H9 (cell line): ENCODE data around the gene MAPK8IP3. TPM values are rescaled to one million over a fixed set of nuclear protein-coding genes. Genes with fewer than 3 reads are reported as not detected.

Source experiments
- DNase-seq: peaks from one replicate; pipeline ENCODE4 v3.0.0-alpha.2; 2017
- H2AFZ ChIP-seq: one replicate; pipeline ENCODE4 v1.6.1; 2013; ENCODE audit warnings: mild to moderate bottlenecking, low read length, control low read depth, moderate library complexity
- H2AK5ac ChIP-seq: 2 replicates; pipeline ENCODE4 v1.6.1; 2013; ENCODE audit warnings: low read length, control low read depth, mixed read lengths; ENCODE audit not compliant: insufficient read length
- H2BK120ac ChIP-seq: one replicate; pipeline ENCODE4 v1.6.1; 2013; ENCODE audit warnings: low read depth, mild to moderate bottlenecking, low read length, control low read depth, inconsistent platforms; ENCODE audit not compliant: poor library complexity, severe bottlenecking
- H2BK12ac ChIP-seq: 2 replicates; pipeline ENCODE4 v1.6.1; 2013; ENCODE audit warnings: low read length, control low read depth, mixed read lengths, low read depth; ENCODE audit not compliant: insufficient read length
- H2BK15ac ChIP-seq: 2 replicates; pipeline ENCODE4 v1.6.1; 2013; ENCODE audit warnings: low read depth, low read length, control low read depth
- H2BK20ac ChIP-seq: one replicate; pipeline ENCODE4 v1.6.1; 2013; ENCODE audit warnings: low read depth, mild to moderate bottlenecking, low read length, control low read depth, inconsistent platforms; ENCODE audit not compliant: poor library complexity, severe bottlenecking
- H2BK5ac ChIP-seq: 2 replicates; pipeline ENCODE4 v1.6.1; 2013; ENCODE audit warnings: low read length, control low read depth, mixed read lengths; ENCODE audit not compliant: insufficient read length
- H3K14ac ChIP-seq: 2 replicates; pipeline ENCODE4 v1.6.1; 2013; ENCODE audit warnings: low read length, control low read depth; ENCODE audit not compliant: insufficient read depth
- H3K18ac ChIP-seq: 2 replicates; pipeline ENCODE4 v1.6.1; 2013; ENCODE audit warnings: low read depth, mild to moderate bottlenecking, mixed read lengths, low read length, control low read depth; ENCODE audit not compliant: insufficient read length
- H3K23ac ChIP-seq: 2 replicates; pipeline ENCODE4 v1.6.1; 2013; ENCODE audit warnings: low read length, control low read depth, mixed read lengths, low read depth; ENCODE audit not compliant: insufficient read length
- H3K23me2 ChIP-seq: 2 replicates; pipeline ENCODE4 v1.6.1; 2013; ENCODE audit warnings: low read depth, mild to moderate bottlenecking, mixed read lengths, low read length, control low read depth; ENCODE audit not compliant: insufficient read length, poor library complexity, severe bottlenecking
- H3K27ac ChIP-seq: 2 replicates; pipeline ENCODE4 v1.5.1; 2013; ENCODE audit warnings: low read length, control low read depth, mixed read lengths, low read depth; ENCODE audit not compliant: insufficient read length
- H3K27me3 ChIP-seq: 2 replicates; pipeline ENCODE4 v1.6.1; 2013; ENCODE audit warnings: low read length, control low read depth, inconsistent platforms; ENCODE audit not compliant: insufficient read depth
- H3K4ac ChIP-seq: 2 replicates; pipeline ENCODE4 v1.6.1; 2013; ENCODE audit warnings: low read depth, mild to moderate bottlenecking, control low read depth, inconsistent platforms, low read length, moderate library complexity
- H3K4me1 ChIP-seq: 2 replicates; pipeline ENCODE4 v1.6.1; 2013; ENCODE audit warnings: low read length, control low read depth, inconsistent platforms; ENCODE audit not compliant: insufficient read depth
- H3K4me2 ChIP-seq: 2 replicates; pipeline ENCODE4 v1.6.1; 2013; ENCODE audit warnings: low read length, control low read depth, mixed read lengths; ENCODE audit not compliant: insufficient read length, insufficient read depth
- H3K56ac ChIP-seq: 2 replicates; pipeline ENCODE4 v1.6.1; 2013; ENCODE audit warnings: low read depth, mild to moderate bottlenecking, mixed read lengths, low read length, control low read depth; ENCODE audit not compliant: insufficient read length
- H3K79me1 ChIP-seq: 2 replicates; pipeline ENCODE4 v1.6.1; 2013; ENCODE audit warnings: low read depth, mild to moderate bottlenecking, moderate library complexity, low read length, control low read depth, inconsistent platforms; ENCODE audit not compliant: insufficient read depth, poor library complexity, severe bottlenecking
- H3K79me2 ChIP-seq: 2 replicates; pipeline ENCODE4 v1.6.1; 2013; ENCODE audit warnings: low read length, control low read depth, inconsistent platforms; ENCODE audit not compliant: insufficient read depth
- H3K9ac ChIP-seq: 2 replicates; pipeline ENCODE4 v1.6.1; 2013; ENCODE audit warnings: low read length, control low read depth, mixed read lengths; ENCODE audit not compliant: insufficient read length; ENCODE audit errors: extremely low read depth
- H3K9me3 ChIP-seq: one replicate; pipeline ENCODE4 v1.6.1; 2013; ENCODE audit warnings: low read depth, low read length, inconsistent platforms; ENCODE audit not compliant: control insufficient read depth
- H3T11ph ChIP-seq: one replicate; pipeline ENCODE4 v1.6.1; 2013; ENCODE audit warnings: mild to moderate bottlenecking, low read length, control low read depth, inconsistent platforms
- H4K20me1 ChIP-seq: one replicate; pipeline ENCODE4 v1.6.1; 2013; ENCODE audit not compliant: control insufficient read depth, insufficient read length, insufficient read depth
- H4K5ac ChIP-seq: 2 replicates; pipeline ENCODE4 v1.6.1; 2013; ENCODE audit warnings: low read depth, mild to moderate bottlenecking, mixed read lengths, low read length, control low read depth; ENCODE audit not compliant: insufficient read length
- H4K8ac ChIP-seq: replicated peaks from 2 replicates; pipeline ENCODE4 v1.6.1; 2013; ENCODE audit warnings: low read length, control low read depth, mixed read lengths, low read depth; ENCODE audit not compliant: insufficient read length
- H4K91ac ChIP-seq: 2 replicates; pipeline ENCODE4 v1.6.1; 2013; ENCODE audit warnings: low read depth, mild to moderate bottlenecking, moderate library complexity, mixed read lengths, low read length, control low read depth; ENCODE audit not compliant: insufficient read length
- H3K27ac Mint-ChIP-seq, 3 experiments: 2 replicates in 2 of 3; 3 replicates in 1 of 3; pipeline ENCODE4 v1.8.0; 2020 to 2021; ENCODE audit warnings: mixed read lengths in 3 of 3, mild to moderate bottlenecking in 1 of 3, moderate library complexity in 1 of 3
- H3K27me3 Mint-ChIP-seq: 2 replicates; pipeline ENCODE4 v1.8.0; 2021; ENCODE audit warnings: low read depth, mild to moderate bottlenecking, moderate library complexity, mixed read lengths
- H3K36me3 Mint-ChIP-seq, 3 experiments: 2 replicates in 2 of 3; 3 replicates in 1 of 3; pipeline ENCODE4 v1.8.0; 2020 to 2021; ENCODE audit warnings: low read depth in 3 of 3, mixed read lengths in 3 of 3; ENCODE audit not compliant: insufficient read depth in 1 of 3
- H3K4me1 Mint-ChIP-seq, 2 experiments: 2 replicates each; pipeline ENCODE4 v1.8.0; 2020; ENCODE audit warnings: mixed read lengths in 2 of 2
- H3K4me3 Mint-ChIP-seq, 2 experiments: 2 replicates in 1 of 2; 3 replicates in 1 of 2; pipeline ENCODE4 v1.8.0; 2020 to 2021; ENCODE audit warnings: mild to moderate bottlenecking in 2 of 2, mixed read lengths in 2 of 2, moderate library complexity in 1 of 2
- H3K9me3 Mint-ChIP-seq, 2 experiments: 2 replicates in 1 of 2; 3 replicates in 1 of 2; pipeline ENCODE4 v1.8.0; 2020; ENCODE audit warnings: mild to moderate bottlenecking in 2 of 2, mixed read lengths in 2 of 2, moderate library complexity in 1 of 2
- CTCF ChIP-seq: fragments of 200-600 bp; sonication (generic); conservative IDR thresholded peaks from 3 replicates; pipeline ENCODE4 v1.8.0; 2021; ENCODE audit warnings: antibody characterized with exemption, mild to moderate bottlenecking
- WGBS: extraction: QIAGEN DNeasy Blood & Tissue Kit; methylation state at CpG from one replicate; pipeline ENCODE4 v1.1.7; 2013; ENCODE audit warnings: missing lambda C conversion rate, low lambda C conversion rate, mixed read lengths; ENCODE audit not compliant: insufficient read length; ENCODE audit errors: extremely low coverage; 5-methylcytosine and 5-hydroxymethylcytosine counted together
- total RNA-seq: library from RNA; stranded (reverse); gene quantifications from 2 replicates; pipeline ENCODE4 v1.2.1, GENCODE V29; 2021

Gene MAPK8IP3
- total RNA-seq, 1 experiment from 2014 or later: 51.3 TPM

DNA sequence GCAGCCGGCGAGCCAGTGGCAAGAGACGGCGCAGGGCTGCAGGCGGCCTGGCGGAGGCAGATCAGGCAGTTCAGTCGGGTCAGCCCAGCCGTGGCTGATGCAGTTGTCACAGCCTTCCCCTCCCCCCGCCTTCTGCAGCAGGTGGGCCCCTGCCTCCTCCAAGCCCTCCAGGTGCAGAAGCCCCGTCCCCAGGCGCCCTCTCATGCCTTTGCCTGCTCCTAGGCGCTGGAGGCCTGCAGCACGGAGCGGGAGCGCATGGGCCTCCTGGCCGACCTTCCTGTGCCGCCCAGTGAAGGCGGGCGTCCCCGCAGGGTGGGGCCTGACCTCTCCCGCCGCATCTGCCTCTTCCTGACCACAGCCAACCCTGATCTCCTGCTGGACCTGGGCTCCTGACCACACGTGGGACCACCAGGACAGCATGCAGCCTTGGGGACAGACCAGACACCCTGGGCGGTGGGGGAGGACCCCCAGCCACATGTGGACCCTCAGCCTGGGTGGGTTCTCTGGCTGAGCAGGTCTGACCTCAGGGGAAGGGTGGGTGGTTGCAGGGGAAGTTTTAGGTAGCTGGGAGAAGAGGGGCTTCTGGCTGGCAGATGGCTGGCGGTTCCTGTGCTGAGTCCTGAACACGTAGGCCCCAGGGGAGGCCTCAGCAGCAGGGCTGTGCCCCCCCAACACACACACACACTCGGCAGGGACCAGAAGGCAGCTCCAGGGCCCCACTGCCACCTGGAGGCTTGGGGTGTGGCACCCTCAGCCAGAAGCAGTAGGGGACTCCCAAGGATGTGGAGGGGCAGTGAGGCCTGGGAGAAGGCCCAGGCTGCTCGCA lies 70.1 kb downstream of the MAPK8IP3 start:
- DNase-seq: no peak
- Histone ChIP-seq H3T11ph (no peak overlapping the region), H3K79me2 (no peaks in the 10 kb centered on the region; the same call in 1 of the 2 replicates), H3K23ac (no peak overlapping the region), H3K79me1 (peaks cover 5% of the 10 kb centered on the region), H2AFZ (no peak overlapping the region), H3K9ac (no peak overlapping the region), H3K18ac (no peak overlapping the region), H2BK120ac (no peak overlapping the region), H2AK5ac (no peak overlapping the region), H4K20me1 (no peaks in the 10 kb centered on the region), H3K27ac (no peak overlapping the region), H4K8ac (no peak overlapping the region), H3K14ac (no peak overlapping the region; the same call in 1 of the 2 replicates), H2BK20ac (no peak overlapping the region), H3K9me3 (no peaks in the 10 kb centered on the region), H4K5ac (no peak overlapping the region), H2BK15ac (no peak overlapping the region), H3K4me1 (no peaks in the 10 kb centered on the region), H3K4ac (no peak overlapping the region), H3K56ac (no peak overlapping the region), H3K27me3 (no peaks in the 10 kb centered on the region), H4K91ac (no peak overlapping the region), H3K23me2 (peaks cover 5% of the 10 kb centered on the region), H3K4me2 (no peak overlapping the region), H2BK12ac (no peak overlapping the region), H2BK5ac (no peak overlapping the region)
- H3K27me3 Mint-ChIP-seq: no peaks in the 10 kb centered on the region; the same call in 1 of the 2 replicates
- no peaks in the 10 kb centered on the region for H3K9me3 Mint-ChIP-seq
- no peak for TF ChIP-seq CTCF
- H3K4me1 Mint-ChIP-seq: peaks cover under 1 to 13% of the 10 kb centered on the region in 2 experiments; a peak in 2 of 4 replicates
- peaks cover 8 to 45% (median 13%) of the 10 kb centered on the region in 3 experiments; a peak in 5 of 7 replicates for H3K36me3 Mint-ChIP-seq
- H3K4me3 Mint-ChIP-seq: no peak overlapping the region
- H3K27ac Mint-ChIP-seq: no peak overlapping the region
- WGBS: no CpG with 5 or more reads among the region's 28 CpGs
